ENCODE data around the gene UBXN7. TPM values are rescaled to one million over a fixed set of nuclear protein-coding genes. Genes with fewer than 3 reads are reported as not detected.

The UBXN7 gene
- total and polyA plus RNA-seq, 2 of the 13 experiments (the other 11 are each of a cell fraction or from before 2014, with no cell fraction given): 12.5 to 15.9 TPM

DNA sequence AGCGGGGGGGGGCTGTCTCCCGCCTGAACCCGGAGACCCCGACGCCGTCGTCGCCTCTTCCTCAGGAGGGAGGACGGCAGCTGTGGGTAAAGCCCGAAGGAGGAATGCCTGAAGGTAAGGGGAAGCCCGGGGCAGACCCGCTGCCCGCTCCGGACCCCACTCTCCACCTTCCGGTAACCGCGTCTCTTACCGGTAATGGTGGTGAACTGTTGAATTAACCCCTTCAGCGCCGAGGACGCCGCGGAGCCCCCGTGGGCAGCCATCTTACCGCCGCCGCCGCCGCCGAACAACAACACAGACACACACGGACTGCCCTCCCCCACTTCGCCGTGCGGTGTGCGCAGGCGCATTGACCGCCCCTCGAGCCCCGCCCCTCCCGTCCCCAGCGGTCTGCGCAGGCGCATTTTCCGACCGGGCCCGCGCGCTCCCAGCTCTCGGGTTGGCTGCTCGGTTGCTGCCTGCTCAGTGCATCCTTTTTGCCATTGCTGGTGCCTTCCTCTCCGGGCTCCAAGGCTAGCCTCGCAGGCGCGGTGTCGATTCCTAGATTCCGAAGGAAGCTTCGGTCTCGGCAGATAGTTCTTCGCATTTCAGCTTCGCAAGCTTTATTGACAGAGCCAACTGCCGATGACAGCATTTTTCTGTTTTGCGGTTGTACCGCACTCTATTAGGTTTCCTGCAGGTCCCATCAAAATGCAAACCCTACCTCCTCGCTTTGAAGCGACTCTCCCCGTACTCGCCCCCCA, at the start of gene UBXN7 (continued):
- peak; percentile 9 for TF ChIP-seq ARID5B (CRISPR knock-in tag; IDR thresholded peaks at IDR 0.05)
- TF ChIP-seq ASH2L (IDR thresholded peaks at IDR 0.05; ENCODE audit: insufficient read length, low read depth, low read length): peak; percentile 91
- peak; percentile 48; the same call in 1 of the 2 replicates for TF ChIP-seq NFKB2 (CRISPR knock-in tag; IDR thresholded peaks at IDR 0.05; ENCODE audit: borderline replicate concordance)
- TF ChIP-seq MYC (CRISPR knock-in tag; IDR thresholded peaks at IDR 0.05; ENCODE audit: borderline replicate concordance): peak; percentile 24; the same call in 1 of the 2 replicates
- TF ChIP-seq, protein P1, sequence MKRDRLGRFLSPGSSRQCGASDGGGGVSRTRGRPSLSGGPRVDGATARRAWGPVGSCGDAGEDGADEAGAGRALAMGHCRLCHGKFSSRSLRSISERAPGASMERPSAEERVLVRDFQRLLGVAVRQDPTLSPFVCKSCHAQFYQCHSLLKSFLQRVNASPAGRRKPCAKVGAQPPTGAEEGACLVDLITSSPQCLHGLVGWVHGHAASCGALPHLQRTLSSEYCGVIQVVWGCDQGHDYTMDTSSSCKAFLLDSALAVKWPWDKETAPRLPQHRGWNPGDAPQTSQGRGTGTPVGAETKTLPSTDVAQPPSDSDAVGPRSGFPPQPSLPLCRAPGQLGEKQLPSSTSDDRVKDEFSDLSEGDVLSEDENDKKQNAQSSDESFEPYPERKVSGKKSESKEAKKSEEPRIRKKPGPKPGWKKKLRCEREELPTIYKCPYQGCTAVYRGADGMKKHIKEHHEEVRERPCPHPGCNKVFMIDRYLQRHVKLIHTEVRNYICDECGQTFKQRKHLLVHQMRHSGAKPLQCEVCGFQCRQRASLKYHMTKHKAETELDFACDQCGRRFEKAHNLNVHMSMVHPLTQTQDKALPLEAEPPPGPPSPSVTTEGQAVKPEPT (CRISPR knock-in tag; IDR thresholded peaks at IDR 0.05; ENCODE audit: low read depth): no peak
- TF ChIP-seq SRSF1 (optimal IDR thresholded peaks at IDR 0.05; ENCODE audit: low read depth, low read length): no peak
- TF ChIP-seq, protein P2, sequence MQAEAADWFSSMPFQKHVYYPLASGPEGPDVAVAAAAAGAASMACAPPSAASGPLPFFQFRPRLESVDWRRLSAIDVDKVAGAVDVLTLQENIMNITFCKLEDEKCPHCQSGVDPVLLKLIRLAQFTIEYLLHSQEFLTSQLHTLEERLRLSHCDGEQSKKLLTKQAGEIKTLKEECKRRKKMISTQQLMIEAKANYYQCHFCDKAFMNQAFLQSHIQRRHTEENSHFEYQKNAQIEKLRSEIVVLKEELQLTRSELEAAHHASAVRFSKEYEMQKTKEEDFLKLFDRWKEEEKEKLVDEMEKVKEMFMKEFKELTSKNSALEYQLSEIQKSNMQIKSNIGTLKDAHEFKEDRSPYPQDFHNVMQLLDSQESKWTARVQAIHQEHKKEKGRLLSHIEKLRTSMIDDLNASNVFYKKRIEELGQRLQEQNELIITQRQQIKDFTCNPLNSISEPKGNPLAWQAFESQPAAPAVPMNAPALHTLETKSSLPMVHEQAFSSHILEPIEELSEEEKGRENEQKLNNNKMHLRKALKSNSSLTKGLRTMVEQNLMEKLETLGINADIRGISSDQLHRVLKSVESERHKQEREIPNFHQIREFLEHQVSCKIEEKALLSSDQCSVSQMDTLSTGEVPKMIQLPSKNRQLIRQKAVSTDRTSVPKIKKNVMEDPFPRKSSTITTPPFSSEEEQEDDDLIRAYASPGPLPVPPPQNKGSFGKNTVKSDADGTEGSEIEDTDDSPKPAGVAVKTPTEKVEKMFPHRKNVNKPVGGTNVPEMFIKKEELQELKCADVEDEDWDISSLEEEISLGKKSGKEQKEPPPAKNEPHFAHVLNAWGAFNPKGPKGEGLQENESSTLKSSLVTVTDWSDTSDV (CRISPR knock-in tag; IDR thresholded peaks at IDR 0.05): peak; percentile 20; the same call in 1 of the 2 replicates
- peak; percentile 84 for TF ChIP-seq TAF1 (CRISPR knock-in tag; IDR thresholded peaks at IDR 0.05)
- TF ChIP-seq MAFK (conservative IDR thresholded peaks at IDR 0.05 in 1 of 2, IDR thresholded peaks at IDR 0.05 in 1 of 2; ENCODE audit: low read length in 2 of 2): 0 out of 4 replicates have a peak, but pooled peaks have one; percentile 8 to 19
- peak; percentile 29; the same call in 1 of the 2 replicates for TF ChIP-seq KLF15 (CRISPR knock-in tag; IDR thresholded peaks at IDR 0.05; ENCODE audit: borderline replicate concordance)
- TF ChIP-seq, protein P3, sequence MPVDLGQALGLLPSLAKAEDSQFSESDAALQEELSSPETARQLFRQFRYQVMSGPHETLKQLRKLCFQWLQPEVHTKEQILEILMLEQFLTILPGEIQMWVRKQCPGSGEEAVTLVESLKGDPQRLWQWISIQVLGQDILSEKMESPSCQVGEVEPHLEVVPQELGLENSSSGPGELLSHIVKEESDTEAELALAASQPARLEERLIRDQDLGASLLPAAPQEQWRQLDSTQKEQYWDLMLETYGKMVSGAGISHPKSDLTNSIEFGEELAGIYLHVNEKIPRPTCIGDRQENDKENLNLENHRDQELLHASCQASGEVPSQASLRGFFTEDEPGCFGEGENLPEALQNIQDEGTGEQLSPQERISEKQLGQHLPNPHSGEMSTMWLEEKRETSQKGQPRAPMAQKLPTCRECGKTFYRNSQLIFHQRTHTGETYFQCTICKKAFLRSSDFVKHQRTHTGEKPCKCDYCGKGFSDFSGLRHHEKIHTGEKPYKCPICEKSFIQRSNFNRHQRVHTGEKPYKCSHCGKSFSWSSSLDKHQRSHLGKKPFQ (CRISPR knock-in tag; IDR thresholded peaks at IDR 0.05; ENCODE audit: insufficient replicate concordance): peak; percentile 49
- TF ChIP-seq ZSCAN21 (CRISPR knock-in tag; IDR thresholded peaks at IDR 0.05; ENCODE audit: borderline replicate concordance): 0 out of 2 replicates have a peak, but pooled peaks have one; percentile 29
- TF ChIP-seq TFDP2 (CRISPR knock-in tag; IDR thresholded peaks at IDR 0.05): peak; percentile 73
- no peak for TF ChIP-seq ZNF556 (CRISPR knock-in tag; IDR thresholded peaks at IDR 0.05; ENCODE audit: borderline replicate concordance)
- TF ChIP-seq SOX6 (IDR thresholded peaks at IDR 0.05): no peak
- peak; percentile 47 for TF ChIP-seq SOX6 (CRISPR knock-in tag; IDR thresholded peaks at IDR 0.05)
